Prostate gland (tissue), 2 donors: ENCODE measurements around the gene SPATA31E1. TPM values are rescaled to one million over a fixed set of nuclear protein-coding genes. Genes with fewer than 3 reads are reported as not detected.

Source experiments
- DNase-seq: peaks from one replicate; pipeline ENCODE4 v3.0.0-alpha.2; 2019; ENCODE audit warnings: low spot score
- H3K27ac ChIP-seq, 2 donors: fragments of 200-600 bp; sonication (generic); 2 replicates each; pipeline ENCODE4 v1.5.1; 2017 to 2019
- H3K27me3 ChIP-seq: fragments of 200-600 bp; sonication (generic); replicated peaks from 2 replicates; pipeline ENCODE4 v1.5.1; 2019; ENCODE audit not compliant: insufficient read depth
- H3K36me3 ChIP-seq, 2 donors: fragments of 200-600 bp; sonication (generic); 1 replicate in 1 of 2; 2 replicates in 1 of 2; pipeline versions ENCODE4 v1.5.1 to v1.8.1; 2017 to 2019
- H3K4me1 ChIP-seq: fragments of 200-600 bp; sonication (generic); replicated peaks from 2 replicates; pipeline ENCODE4 v1.5.1; 2019
- H3K4me3 ChIP-seq, 2 donors: fragments of 200-600 bp; sonication (generic); 2 replicates each; pipeline ENCODE4 v1.5.1; 2017 to 2019
- H3K9me3 ChIP-seq: fragments of 200-600 bp; sonication (generic); 2 replicates; pipeline ENCODE4 v1.5.1; 2017
- POLR2A ChIP-seq: fragments of 450-650 bp; IDR thresholded peaks from one replicate; pipeline ENCODE4 v1.6.1; 2016; ENCODE audit warnings: antibody characterized with exemption, mild to moderate bottlenecking
- POLR2AphosphoS5 ChIP-seq: sonication (generic); formaldehyde crosslinking; IDR thresholded peaks from one replicate; pipeline ENCODE4 v1.6.1; 2017; ENCODE audit warnings: antibody characterized with exemption
- WGBS: methylation state at CpG from one replicate; pipeline ENCODE4 v1.1.5; 2018; 5-methylcytosine and 5-hydroxymethylcytosine counted together
- intact Hi-C: fragments of 100-400 bp; cut with DNase I; formaldehyde crosslinking; loops from one replicate; pipeline ENCODE4 v1.14.2; 2022
- total RNA-seq, 2 donors: library from RNA; depleted of rRNA; stranded (reverse); fragments of >200 nt; gene quantifications; one replicate each; pipeline ENCODE4 v1.1.0, GENCODE V29; 2016
- TF ChIP-seq, protein P1 (sequence below), 4 experiments: fragments of 200-600 bp in 2 of 4; fragments of 450-650 bp in 2 of 4; sonication (generic) in 2 of 4; IDR thresholded peaks; 1 replicate in 3 of 4; 2 replicates in 1 of 4; pipeline ENCODE4 v1.5.1; 2016 to 2019; ENCODE audit warnings: antibody characterized with exemption in 4 of 4, mild to moderate bottlenecking in 2 of 4, moderate library complexity in 2 of 4

The SPATA31E1 gene
- total RNA-seq, 2 donors from 2014 or later = 0.68 TPM; not detected in 1

DNA sequence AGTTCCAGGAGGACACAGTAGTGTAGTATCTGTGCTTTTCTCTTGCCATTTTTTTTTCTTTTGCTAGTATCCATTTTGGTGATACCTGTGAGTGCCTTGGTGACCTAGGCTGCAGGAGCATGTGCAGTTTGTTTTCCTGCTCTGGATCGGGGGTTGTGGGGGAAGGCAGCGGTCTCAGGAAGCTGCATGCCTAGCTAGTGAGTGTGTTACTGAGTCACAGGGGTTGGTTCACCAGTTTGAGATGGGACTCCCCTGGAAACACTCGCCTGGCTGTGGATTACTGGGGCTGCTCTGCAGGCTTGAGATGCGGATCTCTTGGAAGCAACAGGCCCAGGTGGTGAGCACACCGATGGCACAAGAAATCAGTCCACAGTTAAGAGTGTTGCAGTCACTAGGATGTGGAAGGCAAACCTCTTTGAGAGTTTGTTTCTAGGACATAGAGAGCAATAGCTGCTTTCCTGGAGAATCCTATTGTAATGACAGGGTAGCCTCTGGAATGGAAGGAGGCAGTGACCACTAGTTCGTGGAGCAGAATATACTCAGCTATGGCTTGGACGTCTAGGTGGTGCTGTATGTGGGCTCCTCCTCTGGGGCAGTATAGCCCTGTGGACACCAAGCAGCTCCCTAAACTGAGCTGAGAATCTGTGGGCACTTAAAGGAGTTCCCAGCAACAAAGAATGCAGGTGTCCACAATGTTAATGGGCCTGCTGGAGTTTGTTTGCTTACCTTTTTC is 20.0 kb upstream of the SPATA31E1 start:
- intact Hi-C loops = no loop called here
- no peak overlapping the region for H3K4me3 ChIP-seq
- TF ChIP-seq POLR2AphosphoS5 (no peak), POLR2A (no peak)
- TF ChIP-seq, protein P1, sequence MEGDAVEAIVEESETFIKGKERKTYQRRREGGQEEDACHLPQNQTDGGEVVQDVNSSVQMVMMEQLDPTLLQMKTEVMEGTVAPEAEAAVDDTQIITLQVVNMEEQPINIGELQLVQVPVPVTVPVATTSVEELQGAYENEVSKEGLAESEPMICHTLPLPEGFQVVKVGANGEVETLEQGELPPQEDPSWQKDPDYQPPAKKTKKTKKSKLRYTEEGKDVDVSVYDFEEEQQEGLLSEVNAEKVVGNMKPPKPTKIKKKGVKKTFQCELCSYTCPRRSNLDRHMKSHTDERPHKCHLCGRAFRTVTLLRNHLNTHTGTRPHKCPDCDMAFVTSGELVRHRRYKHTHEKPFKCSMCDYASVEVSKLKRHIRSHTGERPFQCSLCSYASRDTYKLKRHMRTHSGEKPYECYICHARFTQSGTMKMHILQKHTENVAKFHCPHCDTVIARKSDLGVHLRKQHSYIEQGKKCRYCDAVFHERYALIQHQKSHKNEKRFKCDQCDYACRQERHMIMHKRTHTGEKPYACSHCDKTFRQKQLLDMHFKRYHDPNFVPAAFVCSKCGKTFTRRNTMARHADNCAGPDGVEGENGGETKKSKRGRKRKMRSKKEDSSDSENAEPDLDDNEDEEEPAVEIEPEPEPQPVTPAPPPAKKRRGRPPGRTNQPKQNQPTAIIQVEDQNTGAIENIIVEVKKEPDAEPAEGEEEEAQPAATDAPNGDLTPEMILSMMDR (IDR thresholded peaks at IDR 0.05) = no peak
- no peak overlapping the region for H3K27ac ChIP-seq
- 79% methylated on average over 7 of the region's 7 CpGs for WGBS
- no peaks in the 10 kb centered on the region for H3K9me3 ChIP-seq
- DNase-seq = no peak
- H3K36me3 ChIP-seq = no peaks in the 10 kb centered on the region
- H3K27me3 ChIP-seq = no peaks in the 10 kb centered on the region
- H3K4me1 ChIP-seq = no peaks in the 10 kb centered on the region

DNA sequence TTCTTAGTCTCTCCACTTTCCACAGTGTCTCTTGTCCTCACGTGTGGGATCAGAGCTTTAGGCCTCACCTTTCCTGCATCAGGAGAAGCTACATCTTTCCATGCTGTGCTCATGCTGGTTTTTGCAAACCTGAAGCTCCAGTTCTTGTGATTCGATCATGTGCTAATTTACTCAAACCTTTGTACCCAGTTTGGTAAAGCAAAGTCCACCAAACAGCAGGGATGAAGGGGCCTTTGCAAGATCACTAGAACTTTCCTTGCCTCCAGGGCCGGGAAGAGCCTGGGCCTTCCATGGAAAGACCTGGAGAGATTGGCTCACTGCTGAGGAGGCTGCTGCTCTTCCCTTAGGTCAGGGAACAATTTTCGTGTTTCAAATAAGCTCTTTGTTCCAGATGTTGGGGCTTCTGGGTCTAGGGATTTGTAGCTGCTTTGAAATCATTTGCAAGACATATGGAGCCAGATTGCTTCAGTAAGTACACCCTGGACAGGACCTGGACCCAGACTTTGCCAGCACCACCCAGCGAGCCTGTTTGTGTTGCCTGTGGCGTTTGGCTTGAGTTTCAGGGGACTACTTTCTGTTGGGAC is 18.7 kb upstream of the SPATA31E1 start:
- Histone ChIP-seq H3K9me3 (no peaks in the 10 kb centered on the region), H3K27me3 (no peaks in the 10 kb centered on the region), H3K4me1 (no peaks in the 10 kb centered on the region), H3K27ac (no peak overlapping the region), H3K36me3 (no peaks in the 10 kb centered on the region), H3K4me3 (no peak overlapping the region)
- intact Hi-C loops = no loop called here
- 84% methylated on average over 6 of the region's 6 CpGs for WGBS
- no peak for DNase-seq
- no peak for TF ChIP-seq POLR2A
- TF ChIP-seq, protein P1 (IDR thresholded peaks at IDR 0.05) = no peak

DNA sequence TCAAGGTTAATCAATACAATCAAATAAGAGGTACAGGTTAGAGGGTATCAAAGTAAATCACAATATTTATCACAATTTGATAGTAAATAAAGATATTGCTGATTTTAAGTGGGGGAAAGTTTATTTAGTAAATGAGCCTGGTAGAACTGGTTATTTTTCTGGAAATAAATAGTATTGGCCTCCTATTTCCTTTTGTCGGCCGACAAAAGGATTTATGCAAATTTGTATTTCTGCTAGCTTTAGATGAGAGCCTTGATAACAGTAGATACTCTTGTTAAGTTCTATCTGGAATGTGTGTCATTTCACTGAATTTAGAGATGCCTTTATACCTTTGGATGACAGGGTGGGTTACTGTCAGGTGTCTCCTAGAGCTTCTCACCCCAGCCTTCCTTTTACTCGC is 17.8 kb upstream of the SPATA31E1 start:
- no peak overlapping the region for H3K4me3 ChIP-seq
- WGBS = 76% methylated on average over 3 of the region's 3 CpGs
- no peak overlapping the region for H3K27ac ChIP-seq
- no peaks in the 10 kb centered on the region for H3K4me1 ChIP-seq
- TF ChIP-seq POLR2AphosphoS5 = no peak
- TF ChIP-seq, protein P1 (IDR thresholded peaks at IDR 0.05) = no peak
- no peak for TF ChIP-seq POLR2A
- no peaks in the 10 kb centered on the region for H3K9me3 ChIP-seq
- H3K27me3 ChIP-seq = no peaks in the 10 kb centered on the region
- intact Hi-C loops = no loop called here
- no peaks in the 10 kb centered on the region for H3K36me3 ChIP-seq
- no peak for DNase-seq

DNA sequence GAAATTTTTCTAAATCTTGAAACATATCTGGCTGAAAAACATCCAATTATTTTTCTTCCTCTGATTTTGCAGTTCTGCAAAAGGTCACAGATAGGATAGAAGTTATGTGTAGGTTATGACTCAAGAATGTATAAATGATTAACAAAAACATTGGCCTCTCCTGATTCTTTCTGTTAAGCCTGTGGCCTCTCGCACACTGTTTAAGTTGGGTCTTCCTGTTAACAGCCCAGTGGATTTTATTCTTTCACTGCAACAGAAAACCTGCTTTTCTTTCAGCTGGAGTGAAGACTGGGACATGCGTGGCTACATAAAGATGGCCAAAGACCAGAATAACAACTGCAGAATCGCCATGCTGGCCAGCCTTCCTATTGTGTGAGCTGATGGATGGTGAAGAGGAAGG is 17.1 kb upstream of the SPATA31E1 start:
- intact Hi-C loops = no loop called here
- H3K4me1 ChIP-seq = no peaks in the 10 kb centered on the region
- TF ChIP-seq POLR2A = no peak
- no peak for TF ChIP-seq POLR2AphosphoS5
- TF ChIP-seq, protein P1 (IDR thresholded peaks at IDR 0.05) = no peak
- WGBS = 90% methylated on average over 3 of the region's 3 CpGs
- H3K4me3 ChIP-seq = no peak overlapping the region
- H3K27me3 ChIP-seq = no peaks in the 10 kb centered on the region
- no peaks in the 10 kb centered on the region for H3K36me3 ChIP-seq
- no peak overlapping the region for H3K27ac ChIP-seq
- DNase-seq = no peak
- no peaks in the 10 kb centered on the region for H3K9me3 ChIP-seq

DNA sequence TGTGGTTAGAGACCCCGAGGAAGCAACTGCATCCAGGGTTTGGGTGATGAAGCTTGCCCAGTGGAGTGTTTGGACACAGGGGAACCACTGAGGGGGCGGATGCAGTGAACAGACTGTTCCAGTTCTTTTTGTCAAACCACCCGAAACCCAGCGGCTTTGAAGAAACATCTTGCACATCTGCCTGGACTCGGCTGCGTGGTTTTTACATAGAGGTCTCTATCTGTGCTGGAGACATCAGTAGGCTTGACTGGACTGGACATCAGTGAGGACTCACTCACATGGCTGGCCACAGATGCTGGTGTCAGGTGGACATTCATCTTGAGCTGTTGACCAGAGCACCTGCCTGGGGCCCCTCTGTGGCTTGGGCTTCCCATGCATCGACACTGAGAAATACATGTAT is 15.3 kb upstream of the SPATA31E1 start:
- Histone ChIP-seq H3K4me3 (no peak overlapping the region), H3K27ac (no peak overlapping the region), H3K9me3 (no peaks in the 10 kb centered on the region), H3K4me1 (no peaks in the 10 kb centered on the region), H3K27me3 (no peaks in the 10 kb centered on the region), H3K36me3 (no peaks in the 10 kb centered on the region)
- no peak for DNase-seq
- 86% methylated on average over 7 of the region's 7 CpGs for WGBS
- TF ChIP-seq POLR2AphosphoS5 (no peak), POLR2A (no peak)
- TF ChIP-seq, protein P1 (IDR thresholded peaks at IDR 0.05) = no peak
- intact Hi-C loops = no loop called here
